HG03135 (cell line): ENCODE results near the gene PLSCR3.

Experiments used
- ATAC-seq: cut with Tn5 transposase; IDR thresholded peaks from one replicate; pipeline ENCODE4 v1.9.1; 2021; ENCODE audit warnings: mild to moderate bottlenecking, moderate library complexity; ENCODE audit not compliant: unreplicated experiment

Gene PLSCR3

GRCh38 chr17:7426896-7427489 is 32.7 kb upstream of the PLSCR3 start:
- ATAC-seq: no peak

GRCh38 chr17:7426203-7426863 is 32.0 kb upstream of the PLSCR3 start:
- no peak for ATAC-seq

DNA sequence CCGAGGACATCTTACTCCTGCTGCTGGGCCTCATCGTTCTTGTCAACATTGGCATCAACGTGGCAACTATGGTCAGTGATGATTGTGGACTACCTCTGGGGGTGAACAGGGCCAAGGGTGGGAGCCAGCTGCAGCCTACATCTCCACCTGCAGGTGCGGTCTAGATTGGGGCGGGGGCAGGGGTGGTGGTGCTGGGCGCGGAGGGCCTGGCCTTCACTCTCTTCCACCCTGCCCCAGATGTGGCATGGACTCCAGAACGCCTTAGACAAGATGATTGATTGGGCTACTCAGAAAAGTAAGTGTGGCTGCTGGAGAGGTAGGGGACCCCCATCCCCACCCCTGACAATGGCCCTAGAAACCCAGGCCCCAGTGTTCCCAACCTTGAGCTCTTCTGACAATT is 31.4 kb upstream of the PLSCR3 start:
- ATAC-seq: no peak

- ATAC-seq: no peak
These were observed 31.0 kb upstream of the PLSCR3 start, which contains the start of gene SPEM2 for GRCh38 chr17:7425316-7425715. SPEM2 (plus strand) TSS chr17:7425616; CDS start chr17:7425689, 73 bp downstream.

DNA sequence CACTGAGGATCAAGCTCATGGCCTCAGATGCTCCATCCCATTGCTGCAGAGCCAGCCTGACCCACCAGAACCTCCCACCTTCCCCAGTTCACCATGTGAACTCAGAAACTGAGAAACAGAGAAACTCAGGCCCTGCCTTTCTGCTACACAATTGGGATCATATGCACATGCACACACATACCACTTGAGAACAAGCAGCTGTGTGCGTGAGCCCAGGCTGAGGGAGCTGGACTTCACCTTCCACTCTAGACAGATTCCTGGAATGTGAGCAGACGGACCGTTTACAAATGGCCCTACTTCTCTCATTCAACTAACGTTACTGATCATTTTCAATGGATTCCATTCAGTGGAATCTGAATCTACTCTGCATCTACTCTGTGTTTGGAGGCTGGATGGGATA is 29.4 kb upstream of the PLSCR3 start:
- ATAC-seq: no peak

- ATAC-seq: no peak
These were observed 26.9 kb upstream of the PLSCR3 start for GRCh38 chr17:7421186-7421585.

GRCh38 chr17:7419819-7420610 is 25.7 kb upstream of the PLSCR3 start, which contains the start of gene SPEM1:
SPEM1 (plus strand) TSS chr17:7420324; CDS start chr17:7420385, 61 bp downstream.
- ATAC-seq: no peak

DNA sequence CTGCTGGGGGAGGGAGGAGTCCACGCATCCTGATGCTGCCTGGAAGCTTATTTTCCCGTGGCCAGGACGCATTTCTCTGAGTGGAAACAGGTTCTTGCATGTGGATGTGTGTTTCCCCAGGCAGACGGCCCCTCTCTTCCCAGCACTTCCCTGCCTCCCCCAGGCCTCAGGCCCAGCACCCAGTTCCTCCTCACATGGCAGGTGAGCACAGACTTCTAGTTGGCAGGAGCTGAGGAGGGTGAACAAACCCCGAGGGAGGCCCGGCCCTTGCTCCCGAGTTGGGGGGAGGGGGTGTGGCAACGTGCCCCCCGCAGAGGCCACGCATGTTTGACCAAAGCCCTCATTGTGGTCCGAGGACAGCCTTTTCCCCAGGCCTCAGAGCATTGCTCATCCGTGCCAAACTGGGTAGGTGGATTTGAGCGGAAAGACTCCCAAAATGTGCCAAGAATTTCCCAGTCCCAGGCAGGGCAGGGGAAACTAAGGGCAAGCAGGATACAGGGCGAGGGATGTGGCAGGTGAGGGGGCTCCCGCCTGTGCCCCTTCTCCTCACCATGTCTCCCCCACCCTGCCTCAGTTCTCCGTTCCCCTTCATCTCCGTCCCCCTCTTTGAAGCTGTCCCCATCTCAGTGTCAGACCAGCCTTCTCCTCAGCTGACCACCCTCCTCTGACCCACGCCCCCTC is 24.3 kb upstream of the PLSCR3 start:
- no peak for ATAC-seq

DNA sequence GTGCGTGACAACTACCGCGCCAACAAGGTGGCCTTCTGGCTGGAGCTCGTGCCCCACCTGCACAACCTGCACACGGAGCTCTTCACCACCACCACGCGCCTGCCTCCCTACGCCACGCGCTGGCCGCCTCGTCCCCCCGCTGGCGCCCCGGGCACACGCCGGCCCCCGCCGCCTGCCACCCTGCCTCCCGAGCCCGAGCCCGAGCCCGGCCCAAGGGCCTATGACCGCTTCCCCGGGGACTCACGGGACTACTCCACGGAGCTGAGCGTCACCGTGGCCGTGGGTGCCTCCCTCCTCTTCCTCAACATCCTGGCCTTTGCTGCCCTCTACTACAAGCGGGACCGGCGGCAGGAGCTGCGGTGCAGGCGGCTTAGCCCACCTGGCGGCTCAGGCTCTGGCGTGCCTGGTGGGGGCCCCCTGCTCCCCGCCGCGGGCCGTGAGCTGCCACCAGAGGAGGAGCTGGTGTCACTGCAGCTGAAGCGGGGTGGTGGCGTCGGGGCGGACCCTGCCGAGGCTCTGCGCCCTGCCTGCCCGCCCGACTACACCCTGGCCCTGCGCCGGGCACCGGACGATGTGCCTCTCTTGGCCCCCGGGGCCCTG is 22.8 kb upstream of the PLSCR3 start:
- ATAC-seq: no peak

GRCh38 chr17:7416323-7416722 is 22.0 kb upstream of the PLSCR3 start:
- no peak for ATAC-seq

GRCh38 chr17:7415784-7416183 is 21.5 kb upstream of the PLSCR3 start:
- ATAC-seq: no peak

DNA sequence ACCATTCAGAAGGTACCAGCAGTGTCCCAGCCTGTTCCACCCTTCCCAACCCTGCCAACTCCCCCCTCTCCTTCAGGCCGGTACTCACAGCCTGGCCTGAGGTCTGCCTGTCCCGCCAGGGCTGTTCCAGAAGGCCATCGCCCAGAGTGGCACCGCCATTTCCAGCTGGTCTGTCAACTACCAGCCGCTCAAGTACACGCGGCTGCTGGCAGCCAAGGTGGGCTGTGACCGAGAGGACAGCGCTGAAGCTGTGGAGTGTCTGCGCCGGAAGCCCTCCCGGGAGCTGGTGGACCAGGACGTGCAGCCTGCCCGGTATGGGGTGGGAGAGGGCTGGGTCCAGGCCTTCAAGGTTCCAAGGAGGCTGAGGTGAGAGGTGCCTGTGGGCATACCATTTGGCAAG is 20.5 kb upstream of the PLSCR3 start:
- ATAC-seq: no peak

DNA sequence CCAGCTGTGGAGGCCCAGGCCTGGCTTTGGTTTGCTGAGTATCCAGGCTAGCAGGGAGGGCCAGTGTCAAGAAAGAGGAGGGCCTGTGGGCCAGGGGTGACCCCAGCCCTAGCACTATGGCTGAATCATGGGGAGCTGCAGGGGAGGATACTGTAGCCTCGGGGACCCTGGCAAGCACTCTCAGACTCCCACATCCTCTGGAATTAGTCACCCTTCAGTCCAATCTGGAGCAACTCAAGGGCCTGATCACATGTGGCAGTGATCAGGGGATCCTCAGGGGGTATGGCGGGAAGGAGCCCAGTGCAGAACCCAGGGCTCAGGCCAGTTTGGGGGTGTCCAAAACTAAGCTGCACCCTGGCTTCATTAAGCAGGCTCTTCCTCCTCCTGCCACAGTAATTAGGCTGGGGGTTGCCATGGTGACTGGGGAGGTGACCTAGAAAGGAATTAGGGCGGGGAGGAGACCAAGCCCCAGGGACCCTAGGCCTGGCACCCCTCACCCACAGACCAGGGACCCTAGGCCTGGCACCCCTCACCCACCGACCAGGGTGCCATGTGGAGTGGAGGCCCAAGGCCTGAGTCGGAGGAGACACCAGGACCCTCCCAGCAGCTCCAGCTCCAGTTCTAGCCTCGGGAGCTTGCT is 19.1 kb upstream of the PLSCR3 start:
- ATAC-seq: no peak

DNA sequence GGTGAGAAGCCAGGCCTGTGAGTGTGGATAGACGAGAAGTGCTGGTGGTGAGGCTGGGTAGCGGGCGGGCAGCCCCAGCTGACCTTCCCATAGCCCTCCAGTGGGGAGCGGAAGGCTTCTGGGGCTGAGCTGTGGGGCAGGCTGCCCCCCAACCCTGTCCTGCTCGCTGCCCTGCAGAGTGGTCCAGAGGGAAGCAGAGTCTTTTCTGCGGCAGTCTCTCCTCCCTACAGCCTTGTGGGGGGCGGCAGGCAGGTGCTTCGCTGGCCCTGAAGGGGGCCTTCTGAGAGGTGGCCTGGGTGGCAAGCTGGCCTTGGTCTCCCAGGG is 17.1 kb upstream of the PLSCR3 start:
- no peak for ATAC-seq

- no peak for ATAC-seq
These were observed 16.5 kb upstream of the PLSCR3 start for GRCh38 chr17:7410634-7411426.

GRCh38 chr17:7409716-7410115 is 15.4 kb upstream of the PLSCR3 start:
- no peak for ATAC-seq

DNA sequence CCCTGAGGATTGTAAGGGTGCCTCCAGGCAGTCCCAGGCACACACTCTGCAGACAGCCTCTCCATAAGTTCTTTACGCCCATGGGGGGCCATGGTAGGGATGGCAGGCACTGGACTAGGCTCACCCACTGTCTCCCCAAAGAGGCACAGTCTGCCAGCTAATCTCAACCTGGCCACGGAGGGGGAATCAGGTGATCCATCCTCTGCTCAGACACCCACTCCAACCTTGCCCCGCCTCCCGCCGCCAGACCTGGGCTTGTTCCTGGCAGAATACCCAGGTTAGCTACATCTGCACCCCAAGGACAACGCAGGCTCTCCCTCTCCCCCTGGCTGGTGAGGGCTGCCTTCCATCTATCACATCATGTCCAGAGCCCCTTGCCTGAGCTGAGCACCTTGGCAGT is 14.5 kb upstream of the PLSCR3 start:
- ATAC-seq: no peak

DNA sequence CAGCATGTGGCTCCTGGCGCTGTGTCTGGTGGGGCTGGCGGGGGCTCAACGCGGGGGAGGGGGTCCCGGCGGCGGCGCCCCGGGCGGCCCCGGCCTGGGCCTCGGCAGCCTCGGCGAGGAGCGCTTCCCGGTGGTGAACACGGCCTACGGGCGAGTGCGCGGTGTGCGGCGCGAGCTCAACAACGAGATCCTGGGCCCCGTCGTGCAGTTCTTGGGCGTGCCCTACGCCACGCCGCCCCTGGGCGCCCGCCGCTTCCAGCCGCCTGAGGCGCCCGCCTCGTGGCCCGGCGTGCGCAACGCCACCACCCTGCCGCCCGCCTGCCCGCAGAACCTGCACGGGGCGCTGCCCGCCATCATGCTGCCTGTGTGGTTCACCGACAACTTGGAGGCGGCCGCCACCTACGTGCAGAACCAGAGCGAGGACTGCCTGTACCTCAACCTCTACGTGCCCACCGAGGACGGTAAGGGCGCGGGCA is 14.0 kb upstream of the PLSCR3 start:
- no peak for ATAC-seq

GRCh38 chr17:7407485-7408251 is 13.3 kb upstream of the PLSCR3 start, which contains the start of gene NLGN2:
NLGN2 (plus strand) TSS chr17:7407845; CDS start chr17:7408256, 411 bp downstream.
- ATAC-seq: no peak
